ENCODE measurements around the gene THRSP. TPM values are rescaled to one million over a fixed set of nuclear protein-coding genes. Genes with fewer than 3 reads are reported as not detected.
"Not testable (repeated sequence)": the region's sequence is repeated elsewhere in the genome, so short reads cannot be mapped to it uniquely, and the experiment has no call there.

Gene THRSP
- polyA plus RNA-seq, 2 of the 4 experiments (the other 2 are of a cell fraction) = not detected

DNA sequence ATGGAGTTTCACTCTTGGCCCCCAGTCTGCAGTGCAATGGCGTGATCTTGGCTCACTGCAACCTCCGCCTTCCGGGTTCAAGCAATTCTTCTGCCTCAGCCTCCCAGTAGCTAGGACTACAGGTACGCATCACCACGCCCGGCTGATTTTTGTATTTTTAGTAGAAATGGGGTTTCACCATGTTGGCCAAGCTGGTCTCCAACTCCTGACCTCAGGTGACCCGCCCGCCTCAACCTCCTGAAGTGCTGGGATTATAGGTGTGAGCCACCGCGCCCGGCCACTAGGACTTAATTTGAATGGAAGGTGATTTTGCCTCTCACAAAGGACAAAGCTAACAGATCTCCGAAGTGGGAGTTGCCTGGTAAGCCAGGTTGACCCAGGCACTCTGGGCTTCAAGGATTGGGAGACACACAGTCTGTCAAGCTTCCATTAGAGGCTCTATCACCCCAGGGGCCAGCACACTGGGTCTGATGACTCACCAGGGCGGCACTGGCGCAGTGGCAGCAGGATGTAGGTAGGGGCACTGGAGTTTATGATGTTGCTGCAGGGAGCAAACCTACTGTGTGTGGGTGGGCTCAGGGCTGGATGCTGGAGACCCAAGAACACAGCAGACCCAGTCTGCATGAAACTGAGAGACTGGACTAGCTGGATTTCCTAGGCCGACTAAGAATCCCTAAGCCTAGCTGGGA is 22.8 kb upstream of the THRSP start:
- no peak for TF ChIP-seq EP300 (IDR thresholded peaks at IDR 0.05)
- no peak for TF ChIP-seq CBX8 (IDR thresholded peaks at IDR 0.05)
- no peak for TF ChIP-seq JUN (IDR thresholded peaks at IDR 0.05)
- TF ChIP-seq FOSL2 (IDR thresholded peaks at IDR 0.05) = no peak
- peak; percentile 61 for TF ChIP-seq FOSL2 (CRISPR knock-in tag; IDR thresholded peaks at IDR 0.05)
- TF ChIP-seq NPAS2 (CRISPR knock-in tag; IDR thresholded peaks at IDR 0.05; ENCODE audit: borderline replicate concordance) = no peak
- TF ChIP-seq, protein P1, sequence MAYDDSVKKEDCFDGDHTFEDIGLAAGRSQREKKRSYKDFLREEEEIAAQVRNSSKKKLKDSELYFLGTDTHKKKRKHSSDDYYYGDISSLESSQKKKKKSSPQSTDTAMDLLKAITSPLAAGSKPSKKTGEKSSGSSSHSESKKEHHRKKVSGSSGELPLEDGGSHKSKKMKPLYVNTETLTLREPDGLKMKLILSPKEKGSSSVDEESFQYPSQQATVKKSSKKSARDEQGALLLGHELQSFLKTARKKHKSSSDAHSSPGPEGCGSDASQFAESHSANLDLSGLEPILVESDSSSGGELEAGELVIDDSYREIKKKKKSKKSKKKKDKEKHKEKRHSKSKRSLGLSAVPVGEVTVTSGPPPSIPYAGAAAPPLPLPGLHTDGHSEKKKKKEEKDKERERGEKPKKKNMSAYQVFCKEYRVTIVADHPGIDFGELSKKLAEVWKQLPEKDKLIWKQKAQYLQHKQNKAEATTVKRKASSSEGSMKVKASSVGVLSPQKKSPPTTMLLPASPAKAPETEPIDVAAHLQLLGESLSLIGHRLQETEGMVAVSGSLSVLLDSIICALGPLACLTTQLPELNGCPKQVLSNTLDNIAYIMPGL (CRISPR knock-in tag; IDR thresholded peaks at IDR 0.05; ENCODE audit: borderline replicate concordance) = no peak
- no peak for TF ChIP-seq HDAC2 (IDR thresholded peaks at IDR 0.05)
- POLR2A ChIA-PET = interaction anchor here (0.7 to 2.0 kb wide), 2 partner anchors 39 to 46 kb away, joined by 3 to 8 read pairs; partner anchors contain the start of genes INTS4 and NDUFC2
- Histone ChIP-seq H3K4me1 (peaks cover 42% of the 10 kb centered on the region), H3K27ac (peak overlapping the region; percentile 82 to 90), H3K4me3 (no peak overlapping the region), H3K9me3 (no peaks in the 10 kb centered on the region), H3K4me2 (peak overlapping the region; percentile 82)
- ATAC-seq (peak in 1 of 2 experiments; percentile 30; a peak in 2 of 6 replicates), FAIRE-seq (no peak), DNase-seq (ENCODE audit: low read depth in 1 of 2, low spot score in 1 of 2) (no peak)
- CTCF ChIA-PET = interaction anchor here (0.6 to 1.8 kb wide), 3 partner anchors 9 to 77 kb away, joined by 3 to 6 read pairs (median 4); no protein-coding TSS in a partner anchor
- 89% methylated on average over 15 of the region's 15 CpGs for WGBS (ENCODE audit: missing lambda C conversion rate)

DNA sequence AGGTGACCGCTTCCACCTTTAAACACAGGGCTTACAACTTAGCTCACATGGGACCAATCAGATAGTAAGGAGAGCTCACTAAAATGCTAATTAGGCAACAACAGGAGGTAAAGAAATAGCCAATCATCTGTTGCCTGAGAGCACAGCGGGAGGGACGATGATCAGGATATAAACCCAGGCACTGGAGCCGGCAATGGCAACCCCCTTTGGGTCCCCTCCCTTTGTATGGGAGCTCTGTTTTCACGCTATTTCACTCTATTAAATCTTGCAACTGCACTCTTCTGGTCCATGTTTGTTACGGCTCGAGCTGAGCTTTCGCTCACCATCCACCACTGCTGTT is 22.3 kb upstream of the THRSP start:
- FAIRE-seq; H3K9me3 ChIP-seq; ATAC-seq; H3K4me2 ChIP-seq; H3K4me3 ChIP-seq; CTCF ChIA-PET; DNase-seq (ENCODE audit: low read depth in 1 of 2, low spot score in 1 of 2): not testable (repeated sequence)
- Histone ChIP-seq H3K4me1 (peaks cover 42% of the 10 kb centered on the region), H3K27ac (peak overlapping the region in 1 of 2 experiments; percentile 82; a peak in 2 of 6 replicates)
- POLR2A ChIA-PET = interaction anchor here (0.7 to 2.0 kb wide), 2 partner anchors 38 to 47 kb away, joined by 3 to 8 read pairs; partner anchors contain the start of genes INTS4 and NDUFC2
- 97% methylated on average over 8 of the region's 8 CpGs for WGBS (ENCODE audit: missing lambda C conversion rate)

DNA sequence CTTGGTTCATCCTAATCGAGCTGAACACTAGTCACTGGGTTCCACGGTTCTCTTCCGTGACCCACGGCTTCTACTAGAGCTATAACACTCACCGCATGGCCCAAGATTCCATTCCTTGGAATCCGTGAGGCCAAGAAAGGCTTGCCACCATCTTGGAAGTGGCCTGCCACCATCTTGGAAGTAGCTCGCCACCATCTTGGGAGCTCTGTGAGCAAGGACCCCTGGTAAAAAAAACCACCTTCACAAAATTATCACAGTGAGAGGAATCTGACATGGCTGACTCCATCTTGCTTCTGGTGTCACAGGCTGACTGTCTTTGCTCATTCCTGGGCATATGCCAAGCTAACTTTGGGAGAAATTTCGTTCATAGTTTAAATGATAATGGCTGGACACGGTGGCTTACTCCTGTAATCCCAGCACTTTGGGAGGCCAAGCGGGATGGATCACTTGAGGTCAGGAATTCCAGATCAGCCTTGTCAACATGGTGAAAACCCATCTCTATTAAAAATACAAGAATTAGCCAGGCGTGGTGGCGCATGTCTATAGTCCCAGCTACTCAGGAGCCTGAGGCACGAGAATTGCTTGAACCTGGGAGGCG is 21.7 kb upstream of the THRSP start:
- Histone ChIP-seq H3K4me1 (peaks cover 36% of the 10 kb centered on the region), H3K4me2 (no peak overlapping the region), H3K4me3 (no peak overlapping the region), H3K9me3 (no peaks in the 10 kb centered on the region), H3K27ac (no peak overlapping the region)
- TF ChIP-seq RFX5 (IDR thresholded peaks at IDR 0.05) (no peak), MYC (IDR thresholded peaks at IDR 0.05; ENCODE audit: borderline replicate concordance, low read length) (no peak), CHD2 (IDR thresholded peaks at IDR 0.05; ENCODE audit: low read length, partially characterized antibody) (no peak), KDM1A (IDR thresholded peaks at IDR 0.05; ENCODE audit: low read depth) (no peak), MAFK (IDR thresholded peaks at IDR 0.05; ENCODE audit: partially characterized antibody) (no peak)
- TF ChIP-seq, protein P1 (CRISPR knock-in tag; IDR thresholded peaks at IDR 0.05; ENCODE audit: borderline replicate concordance) = no peak
- TF ChIP-seq, protein P2, sequence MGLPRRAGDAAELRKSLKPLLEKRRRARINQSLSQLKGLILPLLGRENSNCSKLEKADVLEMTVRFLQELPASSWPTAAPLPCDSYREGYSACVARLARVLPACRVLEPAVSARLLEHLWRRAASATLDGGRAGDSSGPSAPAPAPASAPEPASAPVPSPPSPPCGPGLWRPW (IDR thresholded peaks at IDR 0.05) = no peak
- TF ChIP-seq, protein P3, sequence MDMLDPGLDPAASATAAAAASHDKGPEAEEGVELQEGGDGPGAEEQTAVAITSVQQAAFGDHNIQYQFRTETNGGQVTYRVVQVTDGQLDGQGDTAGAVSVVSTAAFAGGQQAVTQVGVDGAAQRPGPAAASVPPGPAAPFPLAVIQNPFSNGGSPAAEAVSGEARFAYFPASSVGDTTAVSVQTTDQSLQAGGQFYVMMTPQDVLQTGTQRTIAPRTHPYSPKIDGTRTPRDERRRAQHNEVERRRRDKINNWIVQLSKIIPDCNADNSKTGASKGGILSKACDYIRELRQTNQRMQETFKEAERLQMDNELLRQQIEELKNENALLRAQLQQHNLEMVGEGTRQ (IDR thresholded peaks at IDR 0.05) = no peak
- TF ChIP-seq, protein P4, sequence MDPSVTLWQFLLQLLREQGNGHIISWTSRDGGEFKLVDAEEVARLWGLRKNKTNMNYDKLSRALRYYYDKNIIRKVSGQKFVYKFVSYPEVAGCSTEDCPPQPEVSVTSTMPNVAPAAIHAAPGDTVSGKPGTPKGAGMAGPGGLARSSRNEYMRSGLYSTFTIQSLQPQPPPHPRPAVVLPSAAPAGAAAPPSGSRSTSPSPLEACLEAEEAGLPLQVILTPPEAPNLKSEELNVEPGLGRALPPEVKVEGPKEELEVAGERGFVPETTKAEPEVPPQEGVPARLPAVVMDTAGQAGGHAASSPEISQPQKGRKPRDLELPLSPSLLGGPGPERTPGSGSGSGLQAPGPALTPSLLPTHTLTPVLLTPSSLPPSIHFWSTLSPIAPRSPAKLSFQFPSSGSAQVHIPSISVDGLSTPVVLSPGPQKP (IDR thresholded peaks at IDR 0.05; ENCODE audit: low read depth, low read length) = no peak
- 95% methylated on average over 14 of the region's 14 CpGs for WGBS (ENCODE audit: missing lambda C conversion rate)
- ChIA-PET POLR2A (no interaction called here), CTCF (interaction anchor here (5.9 kb wide), 1 partner anchor 43 kb away, joined by 47 read pairs; no protein-coding TSS in a partner anchor)
- ATAC-seq (no peak), FAIRE-seq (no peak), DNase-seq (ENCODE audit: low read depth in 1 of 2, low spot score in 1 of 2) (no peak)

Measured in A549 (cell line).